Lower lobe of right lung (tissue), 2 donors: ENCODE results near the gene PTPN23. TPM values are rescaled to one million over a fixed set of nuclear protein-coding genes. Genes with fewer than 3 reads are reported as not detected.
A peak's percentile ranks its signal among the peaks of the same experiment; 100 is the strongest.
"Not testable (repeated sequence)": the region's sequence is repeated elsewhere in the genome, so short reads cannot be mapped to it uniquely, and the experiment has no call there.

ENCODE experiments used
- ATAC-seq, 2 donors: fragments of 200-7000 bp; cut with Tn5 transposase; one replicate each; pipeline ENCODE4 v1.9.1; 2020 to 2022; ENCODE audit warnings: mild to moderate bottlenecking in 2 of 2, moderate library complexity in 2 of 2
- DNase-seq: peaks from one replicate; pipeline ENCODE4 v3.0.0-alpha.2; 2020
- H3K27ac ChIP-seq: fragments of 200-600 bp; one replicate; pipeline ENCODE4 v1.8.0; 2022
- H3K27me3 ChIP-seq: fragments of 200-600 bp; one replicate; pipeline ENCODE4 v1.8.0; 2022; ENCODE audit warnings: low read depth
- H3K36me3 ChIP-seq: fragments of 200-600 bp; one replicate; pipeline ENCODE4 v1.8.0; 2022; ENCODE audit warnings: mild to moderate bottlenecking
- H3K4me1 ChIP-seq: fragments of 200-600 bp; one replicate; pipeline ENCODE4 v1.8.0; 2022
- H3K4me3 ChIP-seq: fragments of 200-600 bp; one replicate; pipeline ENCODE4 v1.8.0; 2022; ENCODE audit warnings: mild to moderate bottlenecking
- H3K9me3 ChIP-seq: fragments of 200-600 bp; one replicate; pipeline ENCODE4 v1.8.0; 2022
- CTCF ChIP-seq: fragments of 200-600 bp; IDR thresholded peaks from one replicate; pipeline ENCODE4 v1.8.0; 2022; ENCODE audit warnings: antibody characterized with exemption, mild to moderate bottlenecking
- intact Hi-C: fragments of 100-400 bp; cut with DNase I; formaldehyde crosslinking; loops from one replicate; pipeline ENCODE4 v1.11.0; 2022
- total RNA-seq: library from RNA; stranded (reverse); fragmentation: NEBNext Ultra II Directional; extraction: Animal tissue kit (Norgen Biotek cat#: 25700); gene quantifications from one replicate; pipeline ENCODE4 v1.2.1, GENCODE V29; 2021
- donor health status: DM: no; HTN: yes; CAD: no; lungs with severe emphysema.

PTPN23 gene
- total RNA-seq, 1 donor from 2014 or later: 40.4 TPM

GRCh38 chr3:47348411-47349154 lies 32.2 kb upstream of the PTPN23 start:
- no peak for DNase-seq
- H3K9me3 ChIP-seq: no peaks in the 10 kb centered on the region
- H3K27me3 ChIP-seq: no peaks in the 10 kb centered on the region
- peaks cover 15% of the 10 kb centered on the region for H3K4me1 ChIP-seq
- H3K4me3 ChIP-seq: no peak overlapping the region
- no peak for TF ChIP-seq CTCF
- no peak overlapping the region for H3K27ac ChIP-seq
- ATAC-seq: no peak
- intact Hi-C loops: no loop called here
- peaks cover 21% of the 10 kb centered on the region for H3K36me3 ChIP-seq

DNA sequence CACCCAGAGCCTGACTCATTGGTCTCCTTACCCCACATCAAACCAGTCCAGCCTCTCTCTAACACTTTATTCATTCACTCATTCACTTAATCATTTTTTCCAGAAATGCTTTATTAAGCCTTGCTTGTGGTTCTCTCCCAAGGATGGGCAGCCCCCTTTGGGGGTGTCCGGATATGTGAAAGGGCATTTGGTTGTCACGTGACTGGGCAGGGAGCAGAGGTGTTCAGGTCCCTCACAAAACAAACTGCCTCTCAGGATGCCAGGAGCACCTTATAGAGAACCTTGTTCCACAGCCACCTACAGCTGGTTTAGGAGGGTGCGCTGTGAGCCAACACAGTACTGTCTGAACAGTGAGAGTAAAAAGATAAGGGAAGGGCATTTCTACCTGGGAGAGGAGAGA lies 25.8 kb upstream of the PTPN23 start:
- Histone ChIP-seq H3K27ac (no peak overlapping the region), H3K36me3 (no peaks in the 10 kb centered on the region), H3K9me3 (peaks cover 20% of the 10 kb centered on the region), H3K27me3 (no peaks in the 10 kb centered on the region), H3K4me1 (no peaks in the 10 kb centered on the region), H3K4me3 (no peak overlapping the region)
- no peak for TF ChIP-seq CTCF
- ATAC-seq (no peak), DNase-seq (no peak)
- intact Hi-C loops: no loop called here

DNA sequence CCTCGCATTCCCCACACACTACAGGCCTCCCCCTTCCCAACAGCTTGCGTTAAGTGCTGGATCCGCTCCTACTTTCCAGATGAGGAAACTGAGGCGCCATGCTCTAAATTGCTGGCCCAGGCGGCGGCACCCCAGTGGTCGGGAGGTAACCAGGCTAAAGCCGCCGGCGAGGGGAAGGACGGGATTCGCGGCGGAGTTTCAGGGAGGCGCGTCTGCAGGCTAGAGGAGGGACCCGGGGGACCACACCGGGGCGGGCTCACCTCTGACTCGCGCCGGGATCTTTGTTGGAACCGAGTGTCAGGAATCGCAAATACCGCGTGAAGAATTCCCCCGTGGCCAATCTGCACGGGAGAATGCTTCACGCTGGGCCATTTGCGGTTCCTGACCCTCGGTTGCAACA lies 24.6 kb upstream of the PTPN23 start:
- no peak overlapping the region for H3K4me3 ChIP-seq
- H3K27me3 ChIP-seq: no peaks in the 10 kb centered on the region
- no peaks in the 10 kb centered on the region for H3K36me3 ChIP-seq
- H3K4me1 ChIP-seq: no peaks in the 10 kb centered on the region
- no peak for ATAC-seq
- no peak for TF ChIP-seq CTCF
- DNase-seq: no peak
- peaks cover 22% of the 10 kb centered on the region for H3K9me3 ChIP-seq
- intact Hi-C loops: no loop called here
- H3K27ac ChIP-seq: no peak overlapping the region

- ATAC-seq: no peak
- no peaks in the 10 kb centered on the region for H3K36me3 ChIP-seq
- peaks cover 22% of the 10 kb centered on the region for H3K9me3 ChIP-seq
- TF ChIP-seq CTCF: no peak
- H3K4me3 ChIP-seq: no peak overlapping the region
- no peak for DNase-seq
- H3K4me1 ChIP-seq: peaks cover 5% of the 10 kb centered on the region
- no peak overlapping the region for H3K27ac ChIP-seq
- H3K27me3 ChIP-seq: no peaks in the 10 kb centered on the region
- intact Hi-C loops: no loop called here
Measured at GRCh38 chr3:47359323-47359722, 21.5 kb upstream of the PTPN23 start.

DNA sequence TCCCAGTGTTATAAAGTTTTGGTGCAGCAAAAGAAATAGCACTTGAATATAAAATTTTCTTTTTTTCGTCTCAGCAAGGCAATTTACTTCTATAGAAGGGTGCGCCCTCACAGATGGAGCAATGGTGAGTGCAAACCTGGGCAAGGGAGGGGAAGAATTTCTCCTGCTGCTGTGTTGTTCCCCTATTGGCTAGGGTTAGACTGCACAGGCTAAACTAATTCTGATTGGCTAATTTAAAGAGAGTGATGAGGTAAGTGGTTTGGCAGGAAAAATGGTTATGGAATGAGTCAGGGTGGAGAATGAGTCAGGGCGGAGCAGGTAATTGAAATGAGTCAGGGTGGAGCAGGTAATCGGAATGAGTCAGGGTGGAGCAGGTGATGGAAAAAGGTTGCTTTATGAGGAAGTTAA lies 20.7 kb upstream of the PTPN23 start:
- ATAC-seq, H3K27me3 ChIP-seq, H3K36me3 ChIP-seq, DNase-seq, H3K4me1 ChIP-seq, intact Hi-C loops, H3K4me3 ChIP-seq, H3K27ac ChIP-seq: not testable (repeated sequence)
- H3K9me3 ChIP-seq: peaks cover 22% of the 10 kb centered on the region

DNA sequence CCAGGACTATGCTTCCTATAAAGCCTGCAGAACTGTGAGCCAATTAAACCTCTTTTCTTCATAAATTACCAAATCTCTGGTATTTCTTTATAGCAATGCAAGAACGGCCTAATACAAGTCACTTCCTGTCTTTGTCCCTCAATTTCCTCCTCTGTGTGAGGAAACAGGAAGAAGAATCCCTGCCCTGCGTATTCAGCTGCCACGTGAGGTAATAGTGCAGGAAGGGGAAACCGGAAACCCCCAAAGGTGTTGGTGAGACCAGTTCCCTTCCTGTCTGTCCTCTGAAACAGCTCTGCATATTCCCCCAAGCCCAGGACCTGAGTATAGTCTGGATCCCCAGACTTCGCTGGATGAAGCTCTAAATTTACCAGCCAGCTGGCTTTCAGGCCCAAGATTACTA lies 18.1 kb upstream of the PTPN23 start:
- DNase-seq (no peak), ATAC-seq (peak; percentile 39 to 62)
- no peak overlapping the region for H3K4me3 ChIP-seq
- no peaks in the 10 kb centered on the region for H3K36me3 ChIP-seq
- peaks cover 22% of the 10 kb centered on the region for H3K9me3 ChIP-seq
- intact Hi-C loops: no loop called here
- no peaks in the 10 kb centered on the region for H3K27me3 ChIP-seq
- peaks cover 5% of the 10 kb centered on the region for H3K4me1 ChIP-seq
- H3K27ac ChIP-seq: peak overlapping the region; percentile 39
- TF ChIP-seq CTCF: no peak
